ENCODE measurements around the gene ALOX12.

DNA sequence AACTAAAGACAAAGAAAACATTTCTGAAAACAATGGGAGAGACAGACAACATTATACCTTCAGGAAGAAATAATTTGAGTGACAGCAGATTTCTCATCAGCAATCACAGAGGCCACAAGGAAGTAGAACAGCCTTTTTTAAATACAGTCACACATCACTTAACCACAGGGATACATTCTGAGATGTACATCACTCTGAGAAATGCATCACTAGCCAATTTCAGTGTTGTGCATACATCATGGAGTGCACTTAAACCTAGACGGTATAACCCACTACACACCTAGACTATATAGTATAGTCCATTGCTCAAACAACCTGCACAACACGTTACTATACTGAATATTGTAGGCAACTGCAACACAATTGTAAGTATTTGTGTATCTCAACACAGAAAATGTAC is 24.9 kb upstream of the ALOX12 start:
- no peak for TF ChIP-seq CTCF (conservative IDR thresholded peaks at IDR 0.05; ENCODE audit: low read depth, low read length)
- no peak for TF ChIP-seq EZH2 (IDR thresholded peaks at IDR 0.05; ENCODE audit: low read length, unreplicated experiment)
- no peak for TF ChIP-seq EZH2phosphoT487 (IDR thresholded peaks at IDR 0.05; ENCODE audit: borderline replicate concordance, low read length)
